Measurements from ENCODE around the gene SMURF1.
"Not testable (repeated sequence)": the region's sequence is repeated elsewhere in the genome, so short reads cannot be mapped to it uniquely, and the experiment has no call there.

SMURF1 gene

GRCh38 chr7:99143853-99144672, at the start of gene SMURF1:
Gene SMURF1, minus strand, starts transcription at chr7:99144108. Its CDS starts 328 bp downstream, at chr7:99143780.
- DNase-seq: peak; percentile 72 to 81

DNA sequence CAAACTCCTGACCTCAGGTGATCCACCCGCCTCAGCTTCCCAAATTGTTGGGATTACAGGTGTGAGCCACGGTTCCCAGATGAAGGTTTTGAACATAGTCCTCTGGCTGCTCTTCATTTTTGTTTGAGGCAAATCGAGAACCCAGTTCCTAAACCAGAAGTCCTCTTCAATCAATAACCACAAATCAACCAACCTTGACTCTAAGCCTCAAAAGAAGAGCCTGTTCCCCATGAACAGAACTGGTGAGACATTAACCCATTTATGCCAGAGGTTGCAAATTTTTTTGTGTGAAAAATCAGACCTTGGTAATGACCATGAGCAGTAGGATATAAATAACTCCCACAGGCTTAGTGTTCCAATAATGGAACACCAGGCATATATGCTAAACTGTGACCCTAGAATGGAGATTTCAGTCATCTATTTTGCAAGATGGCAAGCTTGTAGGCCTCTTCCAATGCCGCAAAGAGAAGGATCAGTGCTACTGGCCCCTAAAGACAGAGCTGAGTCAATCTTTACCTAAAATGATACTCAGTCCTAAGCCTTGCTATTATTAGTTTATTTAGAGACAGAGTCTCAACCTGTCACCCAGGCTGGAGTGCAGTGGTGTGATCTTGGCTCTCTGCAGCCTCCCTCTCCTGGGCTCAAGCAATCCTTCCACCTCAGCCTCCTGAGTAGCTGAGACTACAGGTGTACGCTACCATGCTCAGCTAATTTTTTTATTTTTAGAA, 48.1 kb upstream of the SMURF1 start:
- DNase-seq: no peak

GRCh38 chr7:99190359-99191009, 46.6 kb upstream of the SMURF1 start:
- no peak for DNase-seq

GRCh38 chr7:99189222-99189621, 45.3 kb upstream of the SMURF1 start:
- no peak for DNase-seq

- DNase-seq: no peak
Measured at GRCh38 chr7:99188221-99188620, 44.3 kb upstream of the SMURF1 start.

- DNase-seq: no peak
Measured at GRCh38 chr7:99184532-99185218, 40.8 kb upstream of the SMURF1 start.

DNA sequence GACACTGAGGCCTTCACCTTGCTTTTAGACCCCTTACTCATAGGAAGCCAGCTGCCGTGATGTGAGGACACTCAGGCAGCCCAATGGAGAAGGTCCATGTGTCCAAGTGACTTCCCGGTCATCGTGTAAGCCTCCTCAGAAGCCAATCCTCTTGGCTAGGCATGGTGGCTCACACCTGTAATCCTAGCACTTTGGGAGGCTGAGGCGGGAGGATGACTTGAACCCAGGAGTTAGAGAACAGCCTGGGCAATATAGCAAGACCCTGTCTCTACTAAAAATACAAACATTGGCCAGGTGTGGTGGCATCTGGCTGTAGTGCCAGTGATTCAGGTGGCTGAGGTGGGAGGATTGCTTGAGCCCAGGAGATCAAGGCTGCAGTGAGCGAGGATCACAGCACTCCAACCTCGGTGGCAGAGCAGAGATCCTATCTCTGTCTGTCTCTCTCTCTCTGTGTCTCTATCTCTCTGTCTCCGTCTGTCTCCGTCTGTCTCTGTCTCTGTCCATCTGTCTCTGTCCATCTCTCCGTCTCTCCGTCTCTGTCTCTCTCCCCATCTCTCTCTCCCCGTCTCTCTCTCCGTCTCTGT, 36.3 kb upstream of the SMURF1 start:
- no peak for DNase-seq

DNA sequence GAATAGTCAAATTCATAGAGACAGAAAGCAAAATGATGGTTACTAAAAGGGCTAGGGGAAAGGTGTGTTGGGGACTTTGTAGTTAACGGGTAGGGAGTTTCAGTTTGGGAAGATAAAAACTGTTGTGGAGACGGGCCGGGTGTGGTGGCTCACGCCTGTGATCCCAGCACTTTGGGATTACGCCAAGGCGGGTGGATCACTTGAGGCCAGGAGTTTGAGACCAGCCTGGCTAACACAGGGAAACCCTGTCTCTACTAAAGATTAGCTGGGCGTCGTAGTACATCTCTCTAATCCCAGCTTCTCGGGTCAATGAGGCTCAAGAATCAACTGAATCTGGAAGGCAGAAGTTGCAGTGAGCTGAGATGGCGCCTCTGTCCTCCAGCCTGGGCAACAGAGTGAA, 33.3 kb upstream of the SMURF1 start:
- DNase-seq: no peak

GRCh38 chr7:99173787-99174186, 29.9 kb upstream of the SMURF1 start:
- no peak for DNase-seq

- no peak for DNase-seq
Measured at GRCh38 chr7:99171731-99172130, 27.8 kb upstream of the SMURF1 start.

DNA sequence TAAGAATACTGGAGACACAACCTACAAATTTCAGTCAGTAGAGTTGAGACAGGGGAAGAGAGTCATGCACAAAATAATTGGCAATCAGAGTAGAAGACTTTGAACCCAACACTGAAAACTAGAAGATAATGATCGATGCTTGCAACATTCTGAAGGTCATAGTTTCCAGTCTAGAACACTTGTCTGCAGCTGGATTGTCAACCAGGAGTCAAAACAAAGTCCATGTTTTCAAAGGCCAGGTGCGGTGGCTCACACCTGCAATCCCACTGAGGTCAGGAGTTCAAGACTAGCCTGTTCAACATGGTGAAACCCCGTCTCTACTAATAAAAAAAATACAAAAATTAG, 26.8 kb upstream of the SMURF1 start:
- DNase-seq: no peak

DNA sequence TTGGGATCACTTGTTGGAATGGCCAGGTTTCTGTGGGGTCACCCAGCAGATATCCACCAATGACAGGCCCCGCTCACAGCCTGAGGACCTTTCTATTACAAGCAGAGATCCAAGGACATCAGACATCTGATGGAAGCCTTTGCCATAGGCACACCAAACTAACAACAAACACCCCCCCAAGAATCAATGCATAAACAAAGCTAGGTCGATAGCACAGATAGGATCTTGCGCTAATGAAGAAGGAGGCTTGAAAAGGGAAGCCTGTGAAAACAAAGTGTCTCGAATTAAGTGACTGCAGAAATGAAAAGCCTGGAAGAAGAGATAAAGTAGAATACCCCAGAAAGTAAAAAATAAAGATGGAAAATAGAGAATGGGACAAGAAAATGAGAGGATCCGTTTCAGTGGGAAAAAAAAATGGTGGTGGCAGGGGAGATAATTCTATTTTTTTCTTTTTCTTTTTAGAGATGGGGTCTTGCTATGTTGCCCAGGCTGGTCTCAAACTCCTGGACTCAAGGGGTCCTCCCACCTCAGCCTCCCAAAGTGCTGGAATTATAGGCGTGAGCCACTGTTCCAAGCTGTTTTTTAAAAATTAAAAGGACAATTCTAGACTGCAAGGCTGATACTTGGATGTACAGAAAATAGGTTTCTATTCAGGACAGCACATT, 26.3 kb upstream of the SMURF1 start:
- no peak for DNase-seq

- no peak for DNase-seq
Measured at GRCh38 chr7:99167072-99167471, 23.2 kb upstream of the SMURF1 start.

DNA sequence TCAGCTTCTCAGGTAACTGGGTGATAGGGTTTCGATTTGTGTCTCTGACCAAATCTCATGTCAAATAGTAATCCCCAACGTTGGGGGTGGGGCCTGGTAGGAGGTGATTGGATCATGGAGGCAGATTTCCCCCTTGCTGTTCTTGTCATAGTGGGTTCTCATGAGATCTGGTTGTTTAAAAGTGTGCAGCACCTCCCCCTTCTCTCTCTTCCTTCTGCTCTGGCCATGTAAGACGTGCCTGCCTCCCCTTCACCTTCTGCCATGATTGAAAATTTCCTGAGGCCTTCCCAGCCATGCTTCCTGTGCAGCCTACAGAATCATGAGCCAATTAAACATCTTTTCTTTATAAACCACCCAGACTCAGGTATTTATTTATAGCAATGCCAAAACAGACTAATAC, 21.9 kb upstream of the SMURF1 start:
- no peak for DNase-seq

GRCh38 chr7:99163669-99164068, 19.8 kb upstream of the SMURF1 start:
- not testable (repeated sequence) for DNase-seq

GRCh38 chr7:99156649-99157048, 12.7 kb upstream of the SMURF1 start:
- no peak for DNase-seq

GRCh38 chr7:99155211-99155610, 11.3 kb upstream of the SMURF1 start:
- no peak for DNase-seq

DNA sequence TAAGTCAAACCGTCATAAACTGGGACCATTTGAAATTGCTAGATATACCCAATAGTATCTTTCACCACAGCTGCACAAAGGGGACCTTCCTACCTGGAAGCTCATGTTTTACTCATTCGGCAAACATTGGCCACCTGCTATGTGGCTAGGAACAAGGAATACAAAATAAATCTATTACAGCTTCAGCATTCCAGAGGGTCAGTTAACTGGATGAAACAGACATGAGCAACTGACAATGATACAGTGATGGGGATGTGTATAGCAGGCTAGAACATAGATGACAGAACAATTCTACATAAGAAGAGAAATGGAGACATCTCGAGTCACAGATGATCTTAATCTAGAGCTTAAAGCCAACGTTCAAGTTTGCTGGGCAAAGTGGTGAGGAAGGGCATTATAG, 3.1 kb upstream of the SMURF1 start:
- no peak for DNase-seq

GRCh38 chr7:99143521-99143852, 421 bp downstream of the SMURF1 start:
- no peak for DNase-seq

- peak; percentile 93 to 94 for DNase-seq
Measured at GRCh38 chr7:99142727-99143520, 984 bp downstream of the SMURF1 start.

All from activated T-cell treated with anti-CD3 and anti-CD28 coated beads, Interleukin-2, amount 50 U/mL, for 48 hours (primary cell).